ENCODE measurements around the gene HADHA. TPM values are rescaled to one million over a fixed set of nuclear protein-coding genes. Genes with fewer than 3 reads are reported as not detected.

The HADHA gene
- total RNA-seq, 1 experiment from 2014 or later = 112 TPM

- Mint-ChIP-seq H3K4me3 (no peak overlapping the region), H3K36me3 (ENCODE audit: insufficient read depth in 1 of 3, low read depth in 3 of 3) (peaks cover 10 to 45% (median 28%) of the 10 kb centered on the region in 3 experiments), H3K4me1 (no peaks in the 10 kb centered on the region), H3K27ac (no peak overlapping the region), H3K27me3 (ENCODE audit: low read depth) (no peaks in the 10 kb centered on the region), H3K9me3 (no peaks in the 10 kb centered on the region)
- H3K14ac ChIP-seq (ENCODE audit: insufficient read depth, low read length) = no peak overlapping the region
- H4K91ac ChIP-seq (ENCODE audit: insufficient read length, low read depth, low read length) = no peak overlapping the region
- no peak overlapping the region for H2BK120ac ChIP-seq (ENCODE audit: low read depth, low read length, poor library complexity, severe bottlenecking)
- no peak overlapping the region for H2BK12ac ChIP-seq (ENCODE audit: insufficient read length, low read depth, low read length)
- H2BK15ac ChIP-seq (ENCODE audit: low read depth, low read length) = no peak overlapping the region
- no peak overlapping the region for H3K4me2 ChIP-seq (ENCODE audit: insufficient read depth, insufficient read length, low read length)
- H3K56ac ChIP-seq (ENCODE audit: insufficient read length, low read depth, low read length) = no peak overlapping the region
- no peak overlapping the region for H2BK20ac ChIP-seq (ENCODE audit: low read depth, low read length, poor library complexity, severe bottlenecking)
- H2AK5ac ChIP-seq (ENCODE audit: insufficient read length, low read length) = no peak overlapping the region
- no peak overlapping the region for H2BK5ac ChIP-seq (ENCODE audit: insufficient read length, low read length)
- DNase-seq = no peak
- H2AFZ ChIP-seq (ENCODE audit: low read length) = no peak overlapping the region
- WGBS (ENCODE audit: extremely low coverage, insufficient read length, low lambda C conversion rate) = no CpG with 5 or more reads among the region's 3 CpGs
- no peaks in the 10 kb centered on the region for H3K79me2 ChIP-seq (ENCODE audit: insufficient read depth, low read length)
- no peaks in the 10 kb centered on the region for H4K20me1 ChIP-seq (ENCODE audit: control insufficient read depth, insufficient read depth, insufficient read length)
- no peak overlapping the region for H3K23ac ChIP-seq (ENCODE audit: insufficient read length, low read depth, low read length)
- no peaks in the 10 kb centered on the region for H3K9me3 ChIP-seq (ENCODE audit: control insufficient read depth, low read depth, low read length)
- no peak overlapping the region for H3K4ac ChIP-seq (ENCODE audit: low read depth, low read length)
- H4K5ac ChIP-seq (ENCODE audit: insufficient read length, low read depth, low read length) = no peak overlapping the region
- no peak overlapping the region for H3K27ac ChIP-seq (ENCODE audit: insufficient read length, low read depth, low read length)
- no peaks in the 10 kb centered on the region for H3K27me3 ChIP-seq (ENCODE audit: insufficient read depth, low read length)
- H3K79me1 ChIP-seq (ENCODE audit: insufficient read depth, low read depth, low read length, poor library complexity, severe bottlenecking) = no peaks in the 10 kb centered on the region
- no peak overlapping the region for H3K9ac ChIP-seq (ENCODE audit: extremely low read depth, insufficient read length, low read length)
- no peak overlapping the region for H3K18ac ChIP-seq (ENCODE audit: insufficient read length, low read depth, low read length)
- H3K4me1 ChIP-seq (ENCODE audit: insufficient read depth, low read length) = no peaks in the 10 kb centered on the region
- no peak for TF ChIP-seq CTCF (conservative IDR thresholded peaks at IDR 0.05)
- no peak overlapping the region for H4K8ac ChIP-seq (replicated peaks; ENCODE audit: insufficient read length, low read depth, low read length)
- no peaks in the 10 kb centered on the region for H3K23me2 ChIP-seq (ENCODE audit: insufficient read length, low read depth, low read length, poor library complexity, severe bottlenecking)
- no peak overlapping the region for H3T11ph ChIP-seq (ENCODE audit: low read length)
Measured at GRCh38 chr2:26285931-26286330, 41.5 kb upstream of the HADHA start.

Measured in H9 (cell line).